HG03196 (cell line): ENCODE data around the gene EIF2AK2.
A peak's percentile ranks its signal among the peaks of the same experiment; 100 is the strongest.

ENCODE experiments used
- ATAC-seq: cut with Tn5 transposase; IDR thresholded peaks from one replicate; pipeline ENCODE4 v1.9.1; 2021; ENCODE audit not compliant: unreplicated experiment

EIF2AK2 gene

GRCh38 chr2:37104178-37104577 lies 52.6 kb downstream of the EIF2AK2 start:
- ATAC-seq, result no peak

GRCh38 chr2:37102588-37102987 lies 54.2 kb downstream of the EIF2AK2 start:
- no peak for ATAC-seq

DNA sequence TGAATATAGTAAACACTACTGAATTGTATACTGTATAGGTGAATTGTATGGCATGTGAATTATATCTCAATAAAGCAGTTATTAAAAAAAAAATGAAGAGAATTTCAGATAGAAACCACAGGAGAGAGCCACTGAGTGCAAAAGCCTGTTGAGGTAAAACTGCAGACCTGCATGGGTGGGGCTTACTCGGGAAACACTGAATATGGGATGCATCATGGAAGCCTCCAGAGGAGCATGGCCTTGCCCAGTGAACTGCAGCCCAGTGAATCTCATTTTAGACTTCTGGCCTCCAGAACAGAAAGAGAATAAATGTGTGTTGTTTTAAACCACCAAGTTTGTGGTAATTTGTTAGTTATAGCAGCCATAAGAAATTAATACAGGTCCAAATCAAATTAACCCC lies 56.7 kb downstream of the EIF2AK2 start:
- no peak for ATAC-seq

GRCh38 chr2:37098416-37099118 lies 58.2 kb downstream of the EIF2AK2 start:
- no peak for ATAC-seq

DNA sequence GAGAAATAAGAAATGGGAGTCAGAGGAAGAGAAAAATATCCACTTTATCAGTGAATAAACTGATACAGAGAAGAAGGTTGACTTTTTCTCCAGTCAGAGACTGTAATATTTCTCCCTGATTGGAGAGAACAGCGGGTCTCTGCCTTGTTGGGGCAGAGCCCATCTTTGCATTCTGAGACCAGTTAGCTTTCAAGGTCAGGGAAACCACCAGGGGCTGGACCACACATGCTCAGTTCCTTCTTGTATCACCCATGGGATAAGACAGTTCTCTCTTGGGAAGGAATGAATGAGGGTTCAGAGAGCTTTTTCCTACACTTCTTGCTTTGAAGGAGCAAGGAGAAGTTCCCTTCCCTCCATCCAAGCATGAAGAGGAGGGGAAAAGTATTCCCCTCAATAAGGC lies 60.2 kb downstream of the EIF2AK2 start:
- ATAC-seq, result no peak

GRCh38 chr2:37091873-37092272 lies 64.9 kb downstream of the EIF2AK2 start:
- no peak for ATAC-seq

GRCh38 chr2:37090019-37090477 lies 66.7 kb downstream of the EIF2AK2 start:
- peak; percentile 75 for ATAC-seq

- ATAC-seq, result no peak
Measured at GRCh38 chr2:37085731-37086147, 71.0 kb downstream of the EIF2AK2 start.

DNA sequence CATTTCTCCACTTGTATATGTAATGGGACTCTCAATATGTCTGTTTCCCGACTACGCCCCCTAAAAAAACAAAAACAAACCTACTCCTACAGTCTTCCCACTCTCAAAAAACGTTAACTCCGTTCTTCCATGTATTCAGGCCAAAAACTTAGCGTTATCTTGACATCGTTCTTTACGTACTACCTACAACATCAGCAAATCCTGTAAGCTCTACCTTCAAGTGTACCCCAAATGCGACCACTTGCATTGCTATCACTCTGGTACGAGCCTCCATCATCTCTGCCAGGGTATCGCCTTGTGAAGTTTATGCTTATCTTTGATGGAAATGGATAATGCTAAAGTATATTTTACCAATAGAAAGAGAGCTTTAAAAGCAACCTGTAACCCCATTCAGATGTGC lies 72.0 kb downstream of the EIF2AK2 start:
- ATAC-seq, result no peak

DNA sequence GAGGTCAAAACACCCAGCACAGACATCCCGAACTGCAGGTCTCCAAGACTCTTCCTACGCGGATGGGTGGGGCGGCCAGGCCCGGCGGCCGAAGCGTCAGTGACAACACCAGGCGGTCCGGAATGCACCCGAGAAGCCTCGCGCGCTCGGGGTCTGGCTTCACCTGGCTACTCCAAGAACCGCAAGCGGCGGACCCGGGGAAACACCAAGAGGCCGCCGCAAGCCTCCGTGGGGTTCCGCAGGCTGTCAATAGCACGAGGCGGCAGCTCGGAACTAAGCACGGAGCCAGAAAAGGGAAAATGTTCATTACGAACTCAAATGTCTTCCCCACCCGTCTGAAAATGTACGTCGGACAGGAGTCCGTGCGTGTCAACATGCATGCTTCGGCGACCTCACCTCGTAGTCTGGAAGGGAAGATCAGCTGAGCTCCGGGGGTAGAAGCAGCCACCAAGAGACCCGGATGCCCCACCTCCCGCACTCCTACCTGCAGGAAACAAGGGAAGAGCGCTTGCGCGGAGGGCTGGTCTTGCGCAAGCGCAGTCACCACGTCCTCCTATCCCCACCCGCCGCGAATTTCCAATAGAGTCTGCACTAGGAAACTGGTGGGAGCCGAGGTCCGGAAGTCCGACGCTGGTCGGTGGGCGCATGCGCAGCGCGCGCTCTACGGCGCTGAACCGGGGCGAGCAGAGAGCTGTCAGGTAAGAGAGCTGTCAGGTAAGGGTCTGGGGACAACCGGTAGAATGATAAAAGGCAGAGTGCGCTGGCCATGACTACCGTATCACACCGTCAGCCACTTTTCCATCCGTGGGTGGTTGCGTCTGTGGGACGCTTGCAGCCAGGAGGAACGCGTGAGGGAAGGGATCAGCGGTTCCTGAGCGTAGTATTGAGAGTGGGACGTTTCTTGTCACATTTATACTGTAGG lies 72.6 kb downstream of the EIF2AK2 start, which contains the start of the genes GPATCH11 and HEATR5B:
TSS of gene GPATCH11 (plus strand) at position 646 of the 922 bp plus-strand sequence. CDS start 3,864 bp downstream, outside the sequence.
TSS of gene HEATR5B (minus strand) at position 500 of the 922 bp plus-strand sequence. CDS start 958 bp downstream, outside the sequence.
- ATAC-seq, result peak; percentile 82

DNA sequence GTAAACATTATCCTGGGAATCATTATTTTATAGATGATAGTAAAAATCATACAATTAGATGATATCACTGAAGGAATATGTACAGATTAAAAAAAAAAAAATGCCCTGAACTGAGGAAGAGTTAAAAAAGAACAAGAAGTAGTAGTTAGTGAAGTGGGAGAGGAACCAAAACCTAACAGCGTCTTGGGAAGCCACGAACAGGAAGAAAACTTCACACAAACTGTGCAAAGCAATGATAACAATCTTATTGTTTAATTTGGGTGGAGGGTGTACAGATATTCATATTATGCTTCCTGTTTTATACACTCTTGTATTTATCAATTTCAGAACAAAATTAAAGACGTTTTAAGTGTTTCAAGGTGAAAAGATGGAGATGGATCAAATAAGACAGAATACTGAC lies 76.1 kb downstream of the EIF2AK2 start:
- ATAC-seq, result no peak

- no peak for ATAC-seq
Measured at GRCh38 chr2:37080266-37080665, 76.5 kb downstream of the EIF2AK2 start.

- no peak for ATAC-seq
Measured at GRCh38 chr2:37070931-37071330, 85.8 kb downstream of the EIF2AK2 start.

DNA sequence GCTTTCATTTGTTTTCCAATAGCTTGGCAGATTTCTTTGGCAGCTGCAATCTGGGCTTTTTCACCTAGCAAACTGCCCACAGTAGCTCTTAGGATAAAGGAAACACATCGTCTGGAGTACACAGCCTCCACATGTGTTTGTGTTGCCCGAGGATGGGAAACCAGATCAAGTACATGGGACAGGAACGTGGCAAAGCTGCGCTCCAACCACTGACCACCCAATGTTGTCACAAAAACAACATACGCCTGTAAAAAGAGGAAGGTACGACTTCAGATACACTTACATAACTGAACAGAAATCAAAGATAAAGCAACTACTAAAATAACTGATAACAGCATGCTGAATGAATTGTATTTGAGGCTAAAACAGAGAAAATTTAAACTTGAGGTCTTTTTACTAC lies 88.1 kb downstream of the EIF2AK2 start:
- ATAC-seq, result no peak

DNA sequence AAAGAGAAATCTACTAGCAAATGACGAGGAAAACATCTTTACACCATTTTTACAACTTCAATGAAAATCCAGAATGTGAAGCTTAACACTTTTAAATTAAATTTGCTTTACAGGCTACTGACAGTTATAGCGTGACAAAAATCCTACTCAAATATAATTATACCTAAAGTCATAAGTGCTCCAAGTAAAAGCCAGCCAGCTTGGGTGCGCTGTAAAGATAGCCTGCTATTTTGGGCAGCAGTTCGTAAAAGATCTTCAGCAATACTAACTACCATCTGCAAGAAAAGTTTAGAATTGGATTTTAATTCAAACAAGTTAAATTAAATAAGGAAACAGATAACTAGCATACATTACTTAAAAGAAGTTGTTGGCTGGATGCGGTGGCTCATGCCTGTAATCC lies 95.0 kb downstream of the EIF2AK2 start:
- no peak for ATAC-seq

DNA sequence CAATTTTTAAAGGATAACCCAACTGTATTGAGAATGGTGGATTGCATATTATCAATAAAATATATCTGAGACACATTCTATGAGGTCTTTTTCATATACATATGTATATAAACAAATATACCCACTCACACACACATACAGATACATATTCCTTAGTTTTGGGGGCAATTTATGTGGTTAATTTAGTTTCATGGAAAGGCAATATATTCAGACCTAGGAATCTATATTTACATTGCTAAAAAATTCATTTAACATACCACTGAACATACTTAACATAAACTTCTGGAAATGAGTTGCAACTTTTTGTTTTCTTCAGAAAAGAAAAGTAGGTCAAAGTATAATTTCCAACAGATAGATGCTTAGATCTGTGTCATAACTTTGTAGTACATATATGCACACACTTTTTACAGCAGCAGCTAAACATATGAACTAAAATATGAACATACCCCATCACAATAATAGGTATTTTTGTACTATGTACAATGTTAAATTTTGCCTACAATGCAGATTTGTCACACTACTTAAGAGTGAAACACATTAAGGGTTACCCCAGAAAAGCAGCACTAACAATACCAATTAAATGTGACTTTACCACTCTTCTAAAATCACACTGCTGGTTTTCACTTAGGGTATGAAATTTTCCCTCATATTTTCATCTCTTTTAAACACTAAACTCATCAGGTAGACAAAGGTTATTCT lies 95.6 kb downstream of the EIF2AK2 start:
- ATAC-seq, result no peak

- no peak for ATAC-seq
Measured at GRCh38 chr2:37060446-37060845, 96.3 kb downstream of the EIF2AK2 start.

DNA sequence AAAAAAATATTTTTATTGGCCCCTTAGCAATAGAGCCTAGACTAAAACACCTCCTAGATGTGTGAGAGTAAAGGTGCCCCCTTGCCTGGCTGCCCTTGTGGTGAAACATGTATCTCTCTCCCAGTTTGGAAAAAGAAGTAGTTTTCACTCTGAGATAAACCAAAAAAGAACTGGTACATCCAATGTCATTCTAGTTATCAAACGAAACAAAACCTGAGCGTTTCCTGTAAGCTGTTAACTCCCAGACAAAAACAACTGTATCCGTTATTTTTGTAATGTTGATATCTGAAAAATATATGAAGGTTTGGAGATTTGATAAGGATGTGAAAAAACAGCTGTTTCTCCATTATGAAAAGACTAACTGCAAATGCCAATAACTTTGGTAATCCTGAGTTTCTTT lies 96.9 kb downstream of the EIF2AK2 start:
- ATAC-seq, result no peak

- no peak for ATAC-seq
Measured at GRCh38 chr2:37052600-37053332, 104.0 kb downstream of the EIF2AK2 start.
